Psoas muscle (tissue), 8 donors: ENCODE data around the gene ALDH1A1. TPM values are rescaled to one million over a fixed set of nuclear protein-coding genes. Genes with fewer than 3 reads are reported as not detected.

Source experiments
- ATAC-seq, 4 donors: fragments of 200-7000 bp; cut with Tn5 transposase; one replicate each; pipeline ENCODE4 v1.9.1; 2020; ENCODE audit warnings: moderate library complexity in 3 of 4, mild to moderate bottlenecking in 2 of 4
- DNase-seq, 2 donors: peaks; one replicate each; pipeline ENCODE4 v3.0.0-alpha.2; 2020
- H3K27ac ChIP-seq: fragments of 200-600 bp; one replicate; pipeline ENCODE4 v1.8.0; 2022
- H3K27me3 ChIP-seq, 3 donors: fragments of 200-600 bp in 1 of 3; one replicate each; pipeline versions ENCODE4 v1.6.1 to v1.8.0; 2013 to 2022; ENCODE audit warnings: low read length in 2 of 3, mild to moderate bottlenecking in 2 of 3, moderate library complexity in 1 of 3; ENCODE audit not compliant: insufficient read depth in 3 of 3
- H3K36me3 ChIP-seq, 2 donors: fragments of 200-600 bp in 1 of 2; one replicate each; pipeline versions ENCODE4 v1.6.1 to v1.8.0; 2013 to 2022; ENCODE audit warnings: low read depth in 1 of 2, mild to moderate bottlenecking in 1 of 2, moderate library complexity in 1 of 2; ENCODE audit not compliant: insufficient read depth in 1 of 2
- H3K4me1 ChIP-seq: fragments of 200-600 bp; one replicate; pipeline ENCODE4 v1.8.0; 2022
- H3K4me3 ChIP-seq: fragments of 200-600 bp; one replicate; pipeline ENCODE4 v1.8.0; 2022; ENCODE audit warnings: mild to moderate bottlenecking
- H3K9me3 ChIP-seq: fragments of 200-600 bp; one replicate; pipeline ENCODE4 v1.8.0; 2022
- WGBS, 3 donors: extraction: QIAGEN DNeasy Blood & Tissue Kit; methylation state at CpG; one replicate each; pipeline versions ENCODE4 v1.1.6 to v1.1.7; 2013; 5-methylcytosine and 5-hydroxymethylcytosine counted together
- intact Hi-C, 2 donors: fragments of 100-400 bp; cut with DNase I; formaldehyde crosslinking; loops; one replicate each; pipeline versions ENCODE4 v1.11.0 to v1.14.2; 2022
- polyA plus RNA-seq, 3 donors: library from polyadenylated mRNA; stranded (reverse); fragments of 200-250 nt; gene quantifications; one replicate each; pipeline ENCODE4 v1.2.3, GENCODE V29; 2013
- total RNA-seq, 4 donors: library from RNA; stranded (reverse); fragmentation: NEBNext Ultra II Directional in 2 of 4; extraction: Animal tissue kit (Norgen Biotek cat#: 25700) in 2 of 4; gene quantifications; one replicate each; pipeline versions ENCODE4 v1.2.1 to v1.2.4, GENCODE V29; 2021 to 2023
- TF ChIP-seq, protein P1 (sequence below): fragments of 200-600 bp; IDR thresholded peaks from one replicate; pipeline ENCODE4 v1.8.0; 2022; ENCODE audit warnings: antibody characterized with exemption
- donor health status: healthy with polysubstance abuse.
- donor health status: DM: no; HTN: no; CAD: no; lungs with moderate emphysema.
- donor health status: Bipolar disorder and iron deficiency.
- donor health status: healthy.
- donor health status: DM: yes; HTN: yes; CAD: no.
- donor health status: DM: no; HTN: no; CAD: no.
- donor health status: DM: no; HTN: no; CAD: no.
- donor health status: DM: yes; HTN: yes; CAD: no.

Gene ALDH1A1
- total and polyA plus RNA-seq, 7 donors = 7.0 to 57.0 (median 21.0) TPM

DNA sequence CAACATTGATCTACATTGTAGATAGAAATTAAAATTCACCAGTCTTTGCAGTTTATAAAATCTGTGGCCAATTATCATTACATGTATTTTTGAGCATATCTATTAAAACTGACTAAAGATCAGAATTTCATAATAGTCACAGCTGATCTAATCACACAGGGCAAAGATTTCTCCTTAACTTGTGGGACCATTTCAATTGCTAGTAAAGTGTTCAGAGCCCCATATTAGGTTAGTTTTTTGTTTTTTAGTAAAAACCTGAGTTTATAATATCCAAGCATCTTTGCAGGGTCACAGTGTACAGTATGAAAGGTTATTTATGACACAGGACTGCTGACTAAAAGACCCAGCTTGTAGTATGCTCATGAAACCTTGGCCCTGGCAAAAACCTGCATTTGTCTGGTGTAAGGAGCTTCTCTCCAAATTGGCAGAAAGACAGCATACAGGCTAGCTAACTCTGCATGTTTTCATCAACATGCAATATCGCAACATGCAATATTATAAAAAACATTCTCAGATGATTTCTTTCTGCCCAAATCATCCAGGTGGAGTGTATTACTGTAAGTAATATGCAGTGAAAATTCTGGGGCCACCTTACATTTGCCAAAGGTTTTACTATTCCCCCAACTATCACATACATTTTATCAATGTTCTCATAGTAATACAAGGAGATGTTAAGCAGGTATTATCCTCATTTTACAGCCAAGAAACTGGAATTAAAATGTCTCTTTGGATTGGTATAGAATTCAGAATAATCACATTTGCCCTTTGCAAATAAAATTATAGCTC is 37.7 kb upstream of the ALDH1A1 start:
- Histone ChIP-seq H3K4me3 (no peak overlapping the region), H3K36me3 (no peaks in the 10 kb centered on the region), H3K9me3 (no peaks in the 10 kb centered on the region), H3K27ac (no peak overlapping the region), H3K4me1 (no peaks in the 10 kb centered on the region), H3K27me3 (no peaks in the 10 kb centered on the region)
- intact Hi-C loops = no loop called here
- DNase-seq (no peak), ATAC-seq (no peak)
- 76 to 86% (median 84%) methylated on average over 1 of the region's 1 CpG for WGBS, 3 donors
- TF ChIP-seq, protein P1, sequence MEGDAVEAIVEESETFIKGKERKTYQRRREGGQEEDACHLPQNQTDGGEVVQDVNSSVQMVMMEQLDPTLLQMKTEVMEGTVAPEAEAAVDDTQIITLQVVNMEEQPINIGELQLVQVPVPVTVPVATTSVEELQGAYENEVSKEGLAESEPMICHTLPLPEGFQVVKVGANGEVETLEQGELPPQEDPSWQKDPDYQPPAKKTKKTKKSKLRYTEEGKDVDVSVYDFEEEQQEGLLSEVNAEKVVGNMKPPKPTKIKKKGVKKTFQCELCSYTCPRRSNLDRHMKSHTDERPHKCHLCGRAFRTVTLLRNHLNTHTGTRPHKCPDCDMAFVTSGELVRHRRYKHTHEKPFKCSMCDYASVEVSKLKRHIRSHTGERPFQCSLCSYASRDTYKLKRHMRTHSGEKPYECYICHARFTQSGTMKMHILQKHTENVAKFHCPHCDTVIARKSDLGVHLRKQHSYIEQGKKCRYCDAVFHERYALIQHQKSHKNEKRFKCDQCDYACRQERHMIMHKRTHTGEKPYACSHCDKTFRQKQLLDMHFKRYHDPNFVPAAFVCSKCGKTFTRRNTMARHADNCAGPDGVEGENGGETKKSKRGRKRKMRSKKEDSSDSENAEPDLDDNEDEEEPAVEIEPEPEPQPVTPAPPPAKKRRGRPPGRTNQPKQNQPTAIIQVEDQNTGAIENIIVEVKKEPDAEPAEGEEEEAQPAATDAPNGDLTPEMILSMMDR = no peak

DNA sequence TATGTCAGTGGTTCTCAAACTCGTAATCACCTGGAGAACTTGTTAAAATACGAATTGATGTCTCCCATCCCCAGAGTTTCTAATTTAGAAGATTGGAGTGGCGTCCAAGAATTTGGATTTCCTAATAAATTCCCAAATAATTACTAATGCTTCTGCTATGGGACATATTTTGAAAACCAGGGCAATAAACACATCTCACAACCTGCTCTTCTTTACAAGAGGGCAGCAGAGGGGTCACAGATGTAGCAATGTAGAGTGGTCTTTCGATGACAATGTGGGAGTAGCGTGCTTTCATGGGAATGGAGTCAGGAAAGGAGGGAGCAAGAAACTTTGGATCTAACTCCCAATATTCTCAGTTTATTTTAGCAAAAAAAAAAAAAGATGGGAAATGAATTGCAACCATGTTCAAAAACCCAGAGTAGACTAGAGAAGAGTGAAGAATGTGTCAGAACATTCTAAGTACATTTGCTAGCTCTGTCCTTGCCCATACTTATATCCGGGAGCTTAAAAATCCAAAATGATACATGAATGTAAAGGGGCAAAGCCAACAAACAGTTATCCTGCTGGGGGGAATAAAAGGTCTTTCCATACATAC is 33.8 kb upstream of the ALDH1A1 start:
- peaks cover 7% of the 10 kb centered on the region for H3K4me1 ChIP-seq
- H3K27ac ChIP-seq = no peak overlapping the region
- WGBS, 3 donors = 90 to 95% (median 92%) methylated on average over 6 of the region's 6 CpGs
- no peaks in the 10 kb centered on the region for H3K36me3 ChIP-seq
- TF ChIP-seq, protein P1 = no peak
- intact Hi-C loops = no loop called here
- ATAC-seq = no peak
- no peaks in the 10 kb centered on the region for H3K9me3 ChIP-seq
- H3K4me3 ChIP-seq = no peak overlapping the region
- no peak for DNase-seq
- H3K27me3 ChIP-seq = no peaks in the 10 kb centered on the region

DNA sequence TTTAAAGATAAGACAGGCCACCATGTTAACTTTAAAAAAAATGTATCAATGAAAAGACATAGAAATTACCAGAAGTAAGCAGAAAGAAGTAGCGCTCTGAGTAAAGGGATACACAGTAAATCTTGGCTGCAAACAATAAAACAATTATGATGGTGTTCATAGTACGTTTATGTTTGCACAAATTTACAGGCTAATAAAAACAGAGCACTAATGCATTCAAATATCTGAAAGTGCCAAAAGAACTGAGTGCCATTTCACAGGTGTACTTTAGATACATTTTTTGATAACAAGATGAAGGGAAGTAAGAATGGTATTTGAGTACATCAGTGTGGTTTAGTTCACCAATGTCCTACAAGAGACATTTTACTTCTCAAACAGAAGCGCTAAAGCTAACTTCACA is 32.9 kb upstream of the ALDH1A1 start:
- Histone ChIP-seq H3K4me3 (no peak overlapping the region), H3K27ac (no peak overlapping the region), H3K4me1 (peaks cover 7% of the 10 kb centered on the region), H3K36me3 (no peaks in the 10 kb centered on the region), H3K9me3 (no peaks in the 10 kb centered on the region), H3K27me3 (no peaks in the 10 kb centered on the region)
- intact Hi-C loops = no loop called here
- no peak for ATAC-seq
- TF ChIP-seq, protein P1 = no peak
- WGBS, 3 donors = 81 to 88% (median 86%) methylated on average over 3 of the region's 3 CpGs
- no peak for DNase-seq

DNA sequence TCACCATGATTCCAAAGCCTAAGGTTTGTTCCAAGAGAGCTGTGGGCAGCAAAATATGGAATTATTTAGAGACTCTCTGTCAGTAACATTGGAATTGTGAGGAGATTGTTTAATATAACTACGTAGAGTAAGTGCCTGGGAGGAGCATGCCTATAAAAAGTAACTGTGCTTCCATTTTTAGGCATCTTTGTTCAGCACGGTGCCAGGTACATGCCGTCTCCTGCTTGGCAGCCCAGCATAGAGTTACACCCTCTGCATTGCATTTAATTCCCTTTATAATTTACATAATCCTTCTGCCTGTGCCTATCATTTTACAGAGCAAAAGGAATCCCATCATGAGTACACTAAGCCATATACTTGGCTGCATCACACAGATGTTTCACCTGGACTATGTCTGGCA is 32.1 kb upstream of the ALDH1A1 start:
- Histone ChIP-seq H3K27me3 (no peaks in the 10 kb centered on the region), H3K4me3 (no peak overlapping the region), H3K27ac (peak overlapping the region; percentile 13), H3K4me1 (peaks cover 7% of the 10 kb centered on the region), H3K9me3 (no peaks in the 10 kb centered on the region), H3K36me3 (no peaks in the 10 kb centered on the region)
- intact Hi-C loops = no loop called here
- TF ChIP-seq, protein P1 = no peak
- peak in 1 of 2 donors; percentile 66 for DNase-seq
- WGBS, 3 donors = 26 to 42% (median 37%) methylated on average over 3 of the region's 3 CpGs
- peak; percentile 77 to 99 (median 94) for ATAC-seq
